Measurements from ENCODE around the gene CSMD2.

Gene CSMD2

DNA sequence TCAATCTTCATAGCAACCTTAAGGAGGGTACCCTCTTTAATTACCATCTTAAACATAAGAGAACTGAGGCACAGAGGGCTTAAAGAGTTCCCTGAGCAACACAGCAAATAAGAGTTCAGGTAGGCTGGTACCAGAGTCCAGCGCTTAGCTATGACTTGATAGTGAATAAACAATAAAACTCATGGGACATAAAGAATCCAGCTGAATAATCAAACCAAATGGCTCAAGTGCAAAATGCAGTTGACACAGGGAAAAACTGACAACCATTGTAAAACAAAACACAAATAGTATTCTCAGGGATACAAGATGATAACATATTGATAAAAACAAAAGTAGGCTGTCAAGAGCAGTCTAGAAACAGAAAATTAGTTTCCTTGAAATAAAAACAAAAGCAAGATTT is 478.0 kb downstream of the CSMD2 start:
- POLR2A ChIA-PET: no interaction called here
- TF ChIP-seq CTBP1 (IDR thresholded peaks at IDR 0.05; ENCODE audit: borderline replicate concordance): no peak
- no peak for TF ChIP-seq SP1 (IDR thresholded peaks at IDR 0.05)
- TF ChIP-seq ZNF384 (IDR thresholded peaks at IDR 0.05): no peak
- TF ChIP-seq FOXK2 (IDR thresholded peaks at IDR 0.05): no peak
- TF ChIP-seq NFRKB (IDR thresholded peaks at IDR 0.05): no peak
- TF ChIP-seq FOXM1 (IDR thresholded peaks at IDR 0.05; ENCODE audit: borderline replicate concordance): no peak
- TF ChIP-seq ELF4 (IDR thresholded peaks at IDR 0.05): no peak
- TF ChIP-seq SUZ12 (IDR thresholded peaks at IDR 0.05): no peak
- no peak for TF ChIP-seq LEF1 (IDR thresholded peaks at IDR 0.05; ENCODE audit: borderline replicate concordance)
- TF ChIP-seq FOXA1 (IDR thresholded peaks at IDR 0.05): no peak
- TF ChIP-seq TARDBP (IDR thresholded peaks at IDR 0.05): no peak
- no peak for TF ChIP-seq BHLHE40 (IDR thresholded peaks at IDR 0.05; ENCODE audit: borderline replicate concordance)
- TF ChIP-seq PKNOX1 (IDR thresholded peaks at IDR 0.05): no peak
- no peak for TF ChIP-seq ARNT (IDR thresholded peaks at IDR 0.05)
- no peak for TF ChIP-seq HDGF (IDR thresholded peaks at IDR 0.05; ENCODE audit: borderline replicate concordance)
- TF ChIP-seq L3MBTL2 (conservative IDR thresholded peaks at IDR 0.05): no peak
- DNase-seq (ENCODE audit: extremely low spot score): no peak
- CTCF ChIA-PET: no interaction called here

GRCh38 chr1:33686551-33686950 is 478.5 kb downstream of the CSMD2 start:
- POLR2A ChIA-PET: no interaction called here
- no peak for DNase-seq (ENCODE audit: extremely low spot score)
- CTCF ChIA-PET: interaction anchor here (0.6 kb wide), 1 partner anchor 31 kb away, joined by 3 read pairs; no protein-coding TSS in a partner anchor
- TF ChIP-seq BHLHE40 (IDR thresholded peaks at IDR 0.05; ENCODE audit: borderline replicate concordance): no peak
- TF ChIP-seq LEF1 (IDR thresholded peaks at IDR 0.05; ENCODE audit: borderline replicate concordance): no peak

DNA sequence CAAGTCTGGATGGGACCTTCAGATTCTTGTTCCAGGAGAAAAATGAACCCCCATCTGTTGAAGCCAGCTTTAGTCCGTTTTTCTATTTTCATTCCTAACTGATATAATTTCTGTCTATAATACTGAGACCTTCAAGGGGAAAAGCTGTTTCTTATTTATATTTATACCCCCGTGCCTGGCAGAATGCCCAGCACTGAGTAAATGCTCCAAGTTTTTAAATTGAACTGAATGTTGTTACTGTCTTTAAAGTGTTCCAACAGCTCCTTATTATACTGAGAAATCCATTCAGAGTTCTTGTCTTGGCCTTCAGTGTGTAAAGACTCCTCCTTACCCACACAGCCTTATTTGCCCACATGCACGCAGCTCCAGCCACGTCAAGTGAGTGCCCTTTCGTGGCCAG is 479.8 kb downstream of the CSMD2 start:
- ChIA-PET CTCF (no interaction called here), POLR2A (no interaction called here)
- TF ChIP-seq ZNF384 (IDR thresholded peaks at IDR 0.05) (no peak), FOXM1 (IDR thresholded peaks at IDR 0.05; ENCODE audit: borderline replicate concordance) (no peak), PKNOX1 (IDR thresholded peaks at IDR 0.05) (no peak), FOXA1 (IDR thresholded peaks at IDR 0.05) (no peak), CTBP1 (IDR thresholded peaks at IDR 0.05; ENCODE audit: borderline replicate concordance) (no peak), ELF4 (IDR thresholded peaks at IDR 0.05) (no peak), TARDBP (IDR thresholded peaks at IDR 0.05) (no peak), NFRKB (IDR thresholded peaks at IDR 0.05) (no peak), BHLHE40 (IDR thresholded peaks at IDR 0.05; ENCODE audit: borderline replicate concordance) (no peak), HDGF (IDR thresholded peaks at IDR 0.05; ENCODE audit: borderline replicate concordance) (no peak), ARNT (IDR thresholded peaks at IDR 0.05) (no peak), FOXK2 (IDR thresholded peaks at IDR 0.05) (no peak), LEF1 (IDR thresholded peaks at IDR 0.05; ENCODE audit: borderline replicate concordance) (no peak), SUZ12 (IDR thresholded peaks at IDR 0.05) (no peak), L3MBTL2 (conservative IDR thresholded peaks at IDR 0.05) (no peak), SP1 (IDR thresholded peaks at IDR 0.05) (no peak)
- DNase-seq (ENCODE audit: extremely low spot score): no peak

- TF ChIP-seq ZNF384 (IDR thresholded peaks at IDR 0.05) (no peak), SP1 (IDR thresholded peaks at IDR 0.05) (no peak), PKNOX1 (IDR thresholded peaks at IDR 0.05) (no peak), HDGF (IDR thresholded peaks at IDR 0.05; ENCODE audit: borderline replicate concordance) (no peak), ELF4 (IDR thresholded peaks at IDR 0.05) (no peak)
- POLR2A ChIA-PET: no interaction called here
- no peak for DNase-seq (ENCODE audit: extremely low spot score)
- CTCF ChIA-PET: no interaction called here
Measured at GRCh38 chr1:33684396-33685179, 480.4 kb downstream of the CSMD2 start.

DNA sequence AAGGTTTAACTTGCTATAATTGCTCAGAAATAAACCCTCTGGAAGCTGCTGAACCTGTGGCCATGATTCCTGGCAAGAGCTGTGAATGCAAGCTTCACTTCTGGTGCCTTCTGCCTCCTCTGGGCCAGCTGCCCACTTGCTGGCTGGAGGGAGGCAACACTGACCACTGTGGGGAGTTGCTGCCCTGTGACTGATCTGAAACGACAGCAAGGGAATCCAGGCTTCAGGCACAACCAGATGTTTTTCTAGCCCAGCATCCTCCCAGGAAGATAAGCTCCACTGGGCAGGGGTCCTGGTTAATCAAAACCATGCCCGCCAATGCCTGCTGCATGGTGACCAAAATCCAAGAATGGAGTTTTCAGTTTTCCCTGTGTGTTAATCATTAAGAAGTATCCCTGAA is 481.1 kb downstream of the CSMD2 start:
- ChIA-PET POLR2A (no interaction called here), CTCF (no interaction called here)
- TF ChIP-seq HDGF (IDR thresholded peaks at IDR 0.05; ENCODE audit: borderline replicate concordance): no peak
- no peak for TF ChIP-seq ZNF384 (IDR thresholded peaks at IDR 0.05)
- no peak for TF ChIP-seq PKNOX1 (IDR thresholded peaks at IDR 0.05)
- no peak for TF ChIP-seq SP1 (IDR thresholded peaks at IDR 0.05)
- TF ChIP-seq ARNT (IDR thresholded peaks at IDR 0.05): no peak
- no peak for TF ChIP-seq ELF4 (IDR thresholded peaks at IDR 0.05)
- TF ChIP-seq CTBP1 (IDR thresholded peaks at IDR 0.05; ENCODE audit: borderline replicate concordance): no peak
- no peak for TF ChIP-seq NFRKB (IDR thresholded peaks at IDR 0.05)
- TF ChIP-seq FOXM1 (IDR thresholded peaks at IDR 0.05; ENCODE audit: borderline replicate concordance): no peak
- DNase-seq (ENCODE audit: extremely low spot score): no peak

GRCh38 chr1:33682371-33682770 is 482.7 kb downstream of the CSMD2 start:
- ChIA-PET POLR2A (no interaction called here), CTCF (no interaction called here)
- TF ChIP-seq L3MBTL2 (conservative IDR thresholded peaks at IDR 0.05) (no peak), FOXA1 (IDR thresholded peaks at IDR 0.05) (no peak), ELF4 (IDR thresholded peaks at IDR 0.05) (no peak), ZNF384 (IDR thresholded peaks at IDR 0.05) (no peak), FOXM1 (IDR thresholded peaks at IDR 0.05; ENCODE audit: borderline replicate concordance) (no peak), SUZ12 (IDR thresholded peaks at IDR 0.05) (no peak)
- no peak for DNase-seq (ENCODE audit: extremely low spot score)

Data from HEK293T (cell line).